ENCODE measurements around the gene CTXN1. TPM values are rescaled to one million over a fixed set of nuclear protein-coding genes. Genes with fewer than 3 reads are reported as not detected.

CTXN1 gene
- 10 to 100 TPM in 1 of 2 donors, 1 to 10 TPM in 1; 5.0 to 37.1 TPM for total RNA-seq

DNA sequence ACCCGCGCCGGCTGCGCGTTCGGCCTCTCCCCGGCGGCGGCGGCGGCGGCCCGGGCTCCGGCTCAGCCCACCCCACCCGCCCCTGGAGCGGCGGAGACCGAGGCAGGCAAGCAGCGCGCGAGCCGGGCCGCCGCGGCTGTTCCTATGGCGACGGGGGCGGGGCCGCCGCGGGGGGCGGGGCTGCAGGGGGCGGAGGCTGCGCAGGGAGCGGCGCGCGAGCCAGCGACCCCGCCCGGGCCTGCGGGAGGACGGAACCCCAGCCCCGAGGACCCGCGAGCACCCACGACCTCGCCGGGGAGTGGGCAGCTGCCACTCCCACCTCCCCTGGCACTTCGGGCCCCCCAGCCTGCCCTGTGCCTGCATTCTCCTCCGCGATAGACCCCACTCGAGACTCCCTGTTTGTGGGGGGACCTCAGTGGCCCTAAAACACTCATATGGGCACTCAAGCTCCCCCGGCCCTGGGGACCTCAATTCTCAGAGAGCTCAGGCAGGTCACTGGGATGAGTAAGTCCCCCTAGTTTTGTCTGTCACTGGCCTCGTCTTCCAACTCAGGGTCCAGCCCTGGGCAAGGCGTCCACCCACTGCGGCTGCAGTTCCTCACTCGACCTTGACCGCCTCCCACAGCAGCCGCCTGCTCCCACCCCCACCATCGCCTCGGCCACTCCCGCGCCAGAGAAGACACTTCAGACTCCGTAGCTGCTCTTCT lies at the start of gene CTXN1:
CTXN1 (minus strand) TSS at position 115 of the 706 bp plus-strand sequence. CDS start 597 bp downstream, outside the sequence.
- intact Hi-C loops (cut with DNase I) = loop anchor here (5.0 kb wide), 1 partner anchor 394 kb away; no protein-coding TSS in a partner anchor
- Histone ChIP-seq H3K4me1 (replicated peaks) (peaks cover 21% of the 10 kb centered on the region), H3K36me3 (peaks cover 9 to 10% of the 10 kb centered on the region in 2 donors), H3K4me3 (peak within 1 kb of the TSS; percentile 33 to 55), H3K27ac (peak within 1 kb of the TSS; percentile 55 to 90), H3K9me3 (no peaks in the 10 kb centered on the region), H3K27me3 (replicated peaks; ENCODE audit: insufficient read depth) (no peaks in the 10 kb centered on the region)
- TF ChIP-seq POLR2AphosphoS5 (IDR thresholded peaks at IDR 0.05) = no peak
- TF ChIP-seq, protein P1, sequence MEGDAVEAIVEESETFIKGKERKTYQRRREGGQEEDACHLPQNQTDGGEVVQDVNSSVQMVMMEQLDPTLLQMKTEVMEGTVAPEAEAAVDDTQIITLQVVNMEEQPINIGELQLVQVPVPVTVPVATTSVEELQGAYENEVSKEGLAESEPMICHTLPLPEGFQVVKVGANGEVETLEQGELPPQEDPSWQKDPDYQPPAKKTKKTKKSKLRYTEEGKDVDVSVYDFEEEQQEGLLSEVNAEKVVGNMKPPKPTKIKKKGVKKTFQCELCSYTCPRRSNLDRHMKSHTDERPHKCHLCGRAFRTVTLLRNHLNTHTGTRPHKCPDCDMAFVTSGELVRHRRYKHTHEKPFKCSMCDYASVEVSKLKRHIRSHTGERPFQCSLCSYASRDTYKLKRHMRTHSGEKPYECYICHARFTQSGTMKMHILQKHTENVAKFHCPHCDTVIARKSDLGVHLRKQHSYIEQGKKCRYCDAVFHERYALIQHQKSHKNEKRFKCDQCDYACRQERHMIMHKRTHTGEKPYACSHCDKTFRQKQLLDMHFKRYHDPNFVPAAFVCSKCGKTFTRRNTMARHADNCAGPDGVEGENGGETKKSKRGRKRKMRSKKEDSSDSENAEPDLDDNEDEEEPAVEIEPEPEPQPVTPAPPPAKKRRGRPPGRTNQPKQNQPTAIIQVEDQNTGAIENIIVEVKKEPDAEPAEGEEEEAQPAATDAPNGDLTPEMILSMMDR (IDR thresholded peaks at IDR 0.05) = no peak
- no peak for TF ChIP-seq POLR2A (IDR thresholded peaks at IDR 0.05)
- peak; percentile 69 for DNase-seq (ENCODE audit: low spot score)
- WGBS = 16% methylated on average over 31 of the region's 65 CpGs

DNA sequence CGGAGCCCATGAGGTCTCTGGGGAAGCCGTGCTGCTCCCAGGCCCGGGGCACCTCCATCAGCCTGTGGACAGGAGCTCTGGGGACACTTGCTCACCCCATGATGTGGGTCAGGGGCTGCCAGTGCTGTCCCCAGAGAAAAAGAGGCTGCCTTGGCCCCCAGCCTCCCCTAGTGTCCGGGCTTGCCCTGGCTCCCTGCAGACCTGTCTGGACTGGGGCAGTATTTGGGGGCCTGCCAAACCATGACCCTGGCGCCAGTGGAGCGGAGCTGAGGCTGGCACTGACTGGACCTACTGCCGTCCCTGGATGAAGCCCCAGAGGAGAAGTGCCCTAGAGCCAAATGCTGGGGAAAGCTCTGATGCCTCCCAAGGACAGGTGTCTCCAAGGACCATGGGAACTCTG lies 49.1 kb upstream of the CTXN1 start:
- DNase-seq (ENCODE audit: low spot score) = no peak
- Histone ChIP-seq H3K27me3 (replicated peaks; ENCODE audit: insufficient read depth) (no peaks in the 10 kb centered on the region), H3K36me3 (peaks cover under 1 to 3% of the 10 kb centered on the region in 2 donors), H3K4me3 (no peak overlapping the region), H3K27ac (no peak overlapping the region), H3K4me1 (replicated peaks) (no peaks in the 10 kb centered on the region), H3K9me3 (no peaks in the 10 kb centered on the region)
- TF ChIP-seq POLR2A (IDR thresholded peaks at IDR 0.05) (no peak), POLR2AphosphoS5 (IDR thresholded peaks at IDR 0.05) (no peak)
- TF ChIP-seq, protein P1 (IDR thresholded peaks at IDR 0.05) = no peak
- 69% methylated on average over 5 of the region's 7 CpGs for WGBS
- intact Hi-C loops (cut with DNase I) = no loop called here

DNA sequence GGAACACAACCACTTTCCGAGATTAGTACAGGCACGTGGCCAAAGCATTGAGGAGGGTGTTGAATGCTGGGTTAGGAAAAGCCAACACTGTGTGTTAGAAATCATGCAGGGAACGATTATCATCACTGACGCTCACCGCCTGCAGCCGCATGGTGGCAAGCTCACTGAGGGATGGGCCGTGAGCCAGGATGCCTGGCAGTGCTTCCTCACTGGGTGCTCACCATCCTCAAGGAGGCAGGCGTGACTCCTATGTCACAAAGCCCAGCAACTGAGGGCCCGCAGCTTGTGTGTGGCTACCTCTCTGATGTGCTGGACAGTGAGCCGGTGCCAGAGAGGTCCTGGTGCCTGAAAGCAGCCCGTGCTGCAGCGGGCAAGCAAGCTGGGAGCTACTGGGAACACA lies 47.9 kb upstream of the CTXN1 start:
- intact Hi-C loops (cut with DNase I) = no loop called here
- Histone ChIP-seq H3K4me1 (replicated peaks) (no peaks in the 10 kb centered on the region), H3K9me3 (no peaks in the 10 kb centered on the region), H3K27me3 (replicated peaks; ENCODE audit: insufficient read depth) (no peaks in the 10 kb centered on the region), H3K36me3 (no peaks in the 10 kb centered on the region), H3K27ac (no peak overlapping the region), H3K4me3 (no peak overlapping the region)
- WGBS = 97% methylated on average over 12 of the region's 12 CpGs
- DNase-seq (ENCODE audit: low spot score) = no peak
- TF ChIP-seq, protein P1 (IDR thresholded peaks at IDR 0.05) = no peak
- TF ChIP-seq POLR2AphosphoS5 (IDR thresholded peaks at IDR 0.05) = no peak
- no peak for TF ChIP-seq POLR2A (IDR thresholded peaks at IDR 0.05)

DNA sequence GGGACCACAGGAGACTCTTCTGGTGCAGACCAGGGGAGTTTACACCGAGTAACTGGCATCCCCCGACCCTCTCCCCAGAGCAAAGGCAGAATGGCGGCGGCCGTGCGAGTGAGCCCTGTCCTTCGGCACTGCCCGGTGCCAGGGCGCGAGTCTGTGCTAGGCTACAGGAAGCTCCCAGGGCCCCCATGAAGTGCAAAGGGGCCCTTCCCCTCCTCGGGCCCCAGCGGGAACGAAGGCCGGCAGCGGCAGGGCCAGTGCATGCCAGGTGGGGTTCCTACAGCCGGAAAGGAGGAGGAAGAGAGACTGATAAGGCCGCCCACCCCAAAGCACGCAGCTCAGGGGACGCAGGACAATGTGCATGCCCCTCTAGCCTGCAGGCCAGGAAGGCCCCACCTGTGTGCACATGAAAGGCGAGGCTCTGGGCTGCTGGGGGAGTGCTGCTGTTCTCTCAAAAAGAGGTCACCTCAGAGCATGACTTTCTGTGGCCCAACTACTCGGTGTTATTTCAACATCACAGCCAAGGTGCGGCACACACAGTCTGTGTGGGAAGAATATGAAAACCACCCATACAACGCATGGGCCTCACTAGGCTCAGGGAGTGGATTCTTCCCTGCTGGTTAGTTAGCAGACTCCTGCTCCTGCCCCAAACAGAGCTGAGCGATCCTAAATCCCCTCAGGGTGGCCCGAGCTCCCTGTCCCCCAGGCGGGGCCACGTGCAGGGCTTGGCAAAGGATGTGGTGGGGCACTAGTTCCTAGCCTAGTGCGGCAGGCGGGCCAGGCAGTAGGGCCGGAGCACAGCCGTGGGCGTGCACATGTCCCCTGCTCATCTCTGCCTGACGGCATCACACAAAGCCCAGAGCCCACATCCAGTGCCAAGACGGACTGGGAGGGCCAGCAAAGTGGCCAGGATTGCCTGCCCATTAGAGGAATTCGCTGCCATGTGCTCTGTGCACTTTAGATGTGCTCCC lies 45.9 kb upstream of the CTXN1 start:
- 85% methylated on average over 32 of the region's 35 CpGs for WGBS
- intact Hi-C loops (cut with DNase I) = no loop called here
- Histone ChIP-seq H3K9me3 (no peaks in the 10 kb centered on the region), H3K4me3 (no peak overlapping the region), H3K27ac (no peak overlapping the region), H3K4me1 (replicated peaks) (no peaks in the 10 kb centered on the region), H3K36me3 (no peaks in the 10 kb centered on the region), H3K27me3 (replicated peaks; ENCODE audit: insufficient read depth) (no peaks in the 10 kb centered on the region)
- no peak for TF ChIP-seq POLR2A (IDR thresholded peaks at IDR 0.05)
- TF ChIP-seq POLR2AphosphoS5 (IDR thresholded peaks at IDR 0.05) = no peak
- TF ChIP-seq, protein P1 (IDR thresholded peaks at IDR 0.05) = no peak
- DNase-seq (ENCODE audit: low spot score) = no peak

Measured in prostate gland (tissue), 2 donors.